IPS-18a (cell line): ENCODE results near the gene SLC25A30.
"Not testable (repeated sequence)": the region's sequence is repeated elsewhere in the genome, so short reads cannot be mapped to it uniquely, and the experiment has no call there.

Experiments
- H3K27ac ChIP-seq: one replicate; pipeline ENCODE4 v1.5.1; 2013; ENCODE audit warnings: low read length
- H3K27me3 ChIP-seq: one replicate; pipeline ENCODE4 v1.6.1; 2013; ENCODE audit warnings: mild to moderate bottlenecking, low read length; ENCODE audit not compliant: control insufficient read depth, insufficient read depth
- H3K36me3 ChIP-seq: one replicate; pipeline ENCODE4 v1.6.1; 2013; ENCODE audit warnings: low read depth, low read length; ENCODE audit not compliant: control insufficient read depth
- H3K4me1 ChIP-seq: one replicate; pipeline ENCODE4 v1.6.1; 2013; ENCODE audit warnings: low read depth, low read length; ENCODE audit not compliant: control insufficient read depth
- H3K4me3 ChIP-seq: one replicate; pipeline ENCODE4 v1.5.1; 2013; ENCODE audit warnings: low read length
- H3K9ac ChIP-seq: one replicate; pipeline ENCODE4 v1.6.1; 2013; ENCODE audit warnings: mild to moderate bottlenecking, low read length, moderate library complexity
- H3K9me3 ChIP-seq: one replicate; pipeline ENCODE4 v1.6.1; 2013; ENCODE audit warnings: low read depth, low read length; ENCODE audit not compliant: control insufficient read depth

SLC25A30 gene

DNA sequence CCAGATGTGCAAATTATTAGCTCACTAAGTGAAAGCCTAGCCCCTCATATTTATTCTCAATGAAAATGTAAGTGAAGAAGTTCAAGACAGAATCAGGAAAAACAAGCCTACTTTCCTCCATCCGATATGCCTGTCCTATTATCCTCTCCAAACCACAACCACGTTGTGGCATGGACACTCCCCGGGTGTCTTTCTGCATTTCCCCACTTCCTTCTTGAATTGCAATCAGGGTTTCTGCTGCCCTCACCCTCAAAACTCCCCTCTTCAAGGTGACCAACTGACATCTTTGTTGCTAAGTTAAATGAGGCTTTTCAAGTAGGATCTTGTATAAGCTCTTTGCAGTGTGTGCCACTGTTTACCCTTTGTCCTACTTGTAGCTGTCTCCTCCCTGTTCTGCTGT, 11.8 kb downstream of the SLC25A30 start:
- Histone ChIP-seq H3K9ac (no peak overlapping the region), H3K4me3 (no peak overlapping the region), H3K36me3 (peaks cover 8% of the 10 kb centered on the region), H3K4me1 (no peaks in the 10 kb centered on the region), H3K27me3 (no peaks in the 10 kb centered on the region), H3K27ac (no peak overlapping the region), H3K9me3 (no peaks in the 10 kb centered on the region)

DNA sequence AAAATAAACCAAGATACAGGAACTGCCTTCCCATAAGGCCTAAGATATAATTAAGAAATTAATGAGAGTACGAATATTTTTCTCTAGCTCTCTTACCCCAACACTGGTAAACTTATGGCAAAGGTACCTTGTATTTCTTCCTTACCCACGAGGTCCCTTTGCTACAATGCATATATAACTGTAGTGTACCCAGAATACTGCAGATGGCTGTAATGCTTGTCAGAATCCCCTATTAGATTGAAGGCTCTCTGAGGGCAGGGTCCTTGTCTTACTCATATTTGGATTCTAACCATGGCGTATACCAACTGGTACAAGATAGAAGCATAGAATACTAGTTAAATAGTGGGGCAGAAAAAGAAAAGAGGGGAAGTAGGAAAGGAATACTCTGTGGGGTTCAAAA, 15.1 kb downstream of the SLC25A30 start:
- Histone ChIP-seq H3K4me1 (no peaks in the 10 kb centered on the region), H3K9ac (no peak overlapping the region), H3K4me3 (no peak overlapping the region), H3K27me3 (no peaks in the 10 kb centered on the region), H3K36me3 (peaks cover 8% of the 10 kb centered on the region), H3K9me3 (no peaks in the 10 kb centered on the region), H3K27ac (no peak overlapping the region)

DNA sequence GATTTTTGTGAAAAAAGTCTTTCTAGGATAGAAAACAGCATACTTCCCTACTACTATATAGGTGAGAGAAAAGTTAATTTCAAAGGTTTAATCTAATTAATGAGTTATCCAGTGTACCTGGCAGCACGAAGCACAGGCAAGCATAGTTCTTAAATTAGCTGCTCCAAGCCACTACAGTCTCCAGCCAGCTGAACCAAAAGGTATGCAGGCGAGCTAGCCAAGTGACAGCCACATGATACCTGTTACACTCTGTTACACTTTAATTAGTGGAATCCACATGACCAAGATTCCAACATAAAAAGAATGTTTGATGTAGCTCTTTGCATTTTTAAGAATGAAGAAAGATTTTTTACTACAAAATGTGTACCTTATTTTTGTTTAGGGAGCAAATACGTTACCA, 15.5 kb downstream of the SLC25A30 start:
- H3K9me3 ChIP-seq = no peaks in the 10 kb centered on the region
- H3K36me3 ChIP-seq = peaks cover 8% of the 10 kb centered on the region
- H3K4me1 ChIP-seq = no peaks in the 10 kb centered on the region
- H3K27ac ChIP-seq = no peak overlapping the region
- no peak overlapping the region for H3K9ac ChIP-seq
- no peaks in the 10 kb centered on the region for H3K27me3 ChIP-seq
- H3K4me3 ChIP-seq = no peak overlapping the region

DNA sequence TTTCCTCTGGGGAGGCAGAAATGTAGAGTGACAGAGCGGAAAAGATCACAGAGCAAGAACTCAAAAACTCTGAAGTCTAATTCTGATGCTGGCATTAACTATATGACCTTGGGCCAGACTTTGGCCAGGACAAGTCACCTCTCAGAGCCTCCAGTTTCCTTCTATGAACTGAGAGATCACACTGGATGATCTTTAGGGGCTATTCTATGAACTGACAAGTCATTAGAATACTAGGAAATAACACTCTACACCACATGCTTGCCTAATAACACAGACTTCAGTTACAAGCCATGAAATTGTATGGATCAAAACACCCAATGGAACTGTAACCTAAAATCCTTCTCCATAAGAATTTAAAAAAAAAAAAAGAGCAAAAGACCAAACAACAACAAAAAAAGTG, 16.9 kb downstream of the SLC25A30 start:
- Histone ChIP-seq H3K9ac (no peak overlapping the region), H3K36me3 (peaks cover 8% of the 10 kb centered on the region), H3K9me3 (no peaks in the 10 kb centered on the region), H3K4me1 (no peaks in the 10 kb centered on the region), H3K27ac (no peak overlapping the region), H3K27me3 (no peaks in the 10 kb centered on the region), H3K4me3 (no peak overlapping the region)

GRCh38 chr13:45398877-45399276, 19.3 kb downstream of the SLC25A30 start:
- Histone ChIP-seq H3K9ac (no peak overlapping the region), H3K36me3 (peaks cover 7% of the 10 kb centered on the region), H3K4me1 (no peaks in the 10 kb centered on the region), H3K9me3 (no peaks in the 10 kb centered on the region), H3K27me3 (no peaks in the 10 kb centered on the region), H3K4me3 (no peak overlapping the region), H3K27ac (no peak overlapping the region)

GRCh38 chr13:45396533-45397095, 21.6 kb downstream of the SLC25A30 start:
- Histone ChIP-seq H3K27ac (no peak overlapping the region), H3K9me3 (no peaks in the 10 kb centered on the region), H3K4me3 (no peak overlapping the region), H3K27me3 (no peaks in the 10 kb centered on the region), H3K36me3 (peaks cover 4% of the 10 kb centered on the region), H3K4me1 (no peaks in the 10 kb centered on the region), H3K9ac (no peak overlapping the region)

DNA sequence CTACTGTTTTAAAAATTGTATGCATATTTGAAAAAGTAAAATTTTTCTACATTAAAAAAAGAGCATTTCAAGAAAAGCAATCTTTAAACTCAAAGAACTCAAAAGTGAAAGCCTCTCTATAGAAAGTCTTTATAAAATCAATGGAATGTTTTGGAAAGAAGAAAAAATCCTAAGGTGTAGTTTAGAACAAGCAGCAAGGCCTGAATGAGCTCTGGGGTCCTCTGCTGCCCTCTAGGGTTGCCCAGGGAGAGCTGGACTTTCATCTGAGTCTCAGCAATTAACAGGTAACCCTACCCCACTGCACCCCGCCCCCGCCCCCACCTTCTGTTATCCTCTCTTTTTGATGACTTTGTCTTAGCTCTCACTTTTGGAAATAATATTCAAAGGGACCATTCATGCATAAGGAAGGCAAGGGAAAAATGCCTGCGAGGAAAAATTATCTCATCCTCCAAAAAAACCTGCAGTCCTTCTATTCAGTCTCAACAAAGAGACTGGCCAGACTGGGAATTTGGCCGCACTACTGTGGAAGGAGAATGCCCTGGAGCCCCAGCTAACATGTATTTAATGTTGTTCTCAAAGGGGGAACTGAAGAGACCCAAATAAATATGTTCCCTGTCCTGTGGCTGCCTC, 24.1 kb downstream of the SLC25A30 start:
- H3K36me3 ChIP-seq = peaks cover 4% of the 10 kb centered on the region
- H3K9ac ChIP-seq = no peak overlapping the region
- no peaks in the 10 kb centered on the region for H3K27me3 ChIP-seq
- H3K27ac ChIP-seq = no peak overlapping the region
- H3K4me1 ChIP-seq = no peaks in the 10 kb centered on the region
- H3K9me3 ChIP-seq = no peaks in the 10 kb centered on the region
- no peak overlapping the region for H3K4me3 ChIP-seq

- Histone ChIP-seq H3K4me3 (no peak overlapping the region), H3K4me1 (no peaks in the 10 kb centered on the region), H3K9ac (no peak overlapping the region), H3K27me3 (no peaks in the 10 kb centered on the region), H3K36me3 (peaks cover 4% of the 10 kb centered on the region), H3K9me3 (no peaks in the 10 kb centered on the region), H3K27ac (no peak overlapping the region)
Observed at GRCh38 chr13:45392811-45393210, 25.4 kb downstream of the SLC25A30 start.

DNA sequence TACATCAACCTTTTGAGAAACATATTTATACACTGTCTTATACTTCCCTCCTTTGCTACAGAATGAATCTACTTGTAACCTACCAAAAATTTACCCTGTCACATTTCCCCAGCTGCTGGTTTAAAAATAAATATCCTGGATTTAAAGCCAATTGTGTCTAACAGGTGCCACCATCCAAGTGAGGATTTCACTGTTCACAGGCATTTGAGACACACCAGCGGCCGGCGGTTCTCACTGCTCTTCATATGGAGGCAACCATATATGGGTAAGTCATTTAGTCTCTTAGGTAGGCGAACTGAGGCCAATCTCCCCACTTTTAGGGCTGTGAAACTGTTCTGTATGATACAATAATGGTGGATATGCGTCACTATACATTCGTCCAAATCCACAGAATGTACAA, 26.2 kb downstream of the SLC25A30 start:
- Histone ChIP-seq H3K4me1 (no peaks in the 10 kb centered on the region), H3K36me3 (peaks cover 4% of the 10 kb centered on the region)

GRCh38 chr13:45391128-45391527, 27.0 kb downstream of the SLC25A30 start:
- H3K9me3 ChIP-seq, H3K27ac ChIP-seq, H3K9ac ChIP-seq, H3K36me3 ChIP-seq, H3K4me1 ChIP-seq, H3K4me3 ChIP-seq, H3K27me3 ChIP-seq: not testable (repeated sequence)

More for the DNA sequence above, 26.2 kb downstream of the SLC25A30 start:
- no peaks in the 10 kb centered on the region for H3K27me3 ChIP-seq
- H3K9ac ChIP-seq = no peak overlapping the region
- no peak overlapping the region for H3K27ac ChIP-seq
- no peak overlapping the region for H3K4me3 ChIP-seq
- no peaks in the 10 kb centered on the region for H3K9me3 ChIP-seq

DNA sequence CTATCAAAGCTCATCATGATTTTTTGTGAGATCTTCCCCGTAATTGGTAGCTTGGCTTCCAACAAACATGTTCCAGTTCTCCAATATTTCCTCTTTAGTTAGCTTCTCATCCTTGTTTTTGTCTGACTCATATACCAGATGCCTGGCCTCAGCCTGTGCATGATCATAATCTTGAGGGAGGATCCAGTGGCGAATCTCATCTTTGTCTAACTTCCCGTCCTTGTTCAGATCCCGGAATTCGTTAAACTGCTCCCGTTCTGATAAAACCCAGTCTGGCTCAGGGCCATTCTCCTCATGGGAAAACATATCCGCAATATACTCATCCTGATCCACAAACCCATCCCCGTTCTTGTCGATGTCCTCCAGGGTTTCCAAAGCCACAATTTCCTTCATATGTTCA, 27.8 kb downstream of the SLC25A30 start:
- H3K27me3 ChIP-seq, H3K4me1 ChIP-seq, H3K9ac ChIP-seq, H3K4me3 ChIP-seq, H3K36me3 ChIP-seq, H3K27ac ChIP-seq, H3K9me3 ChIP-seq: not testable (repeated sequence)

GRCh38 chr13:45388664-45389063, 29.5 kb downstream of the SLC25A30 start:
- H3K9ac ChIP-seq = no peak overlapping the region
- H3K4me3 ChIP-seq = no peak overlapping the region
- H3K27ac ChIP-seq = no peak overlapping the region
- no peaks in the 10 kb centered on the region for H3K9me3 ChIP-seq
- no peaks in the 10 kb centered on the region for H3K4me1 ChIP-seq
- no peaks in the 10 kb centered on the region for H3K27me3 ChIP-seq
- no peaks in the 10 kb centered on the region for H3K36me3 ChIP-seq
